GM18499 (cell line): ENCODE results near the gene TAPBP.

ENCODE experiments used
- ATAC-seq: cut with Tn5 transposase; IDR thresholded peaks from one replicate; pipeline ENCODE4 v1.9.1; 2021; ENCODE audit warnings: moderate number of reproducible peaks; ENCODE audit not compliant: insufficient read depth, unreplicated experiment

Gene TAPBP

DNA sequence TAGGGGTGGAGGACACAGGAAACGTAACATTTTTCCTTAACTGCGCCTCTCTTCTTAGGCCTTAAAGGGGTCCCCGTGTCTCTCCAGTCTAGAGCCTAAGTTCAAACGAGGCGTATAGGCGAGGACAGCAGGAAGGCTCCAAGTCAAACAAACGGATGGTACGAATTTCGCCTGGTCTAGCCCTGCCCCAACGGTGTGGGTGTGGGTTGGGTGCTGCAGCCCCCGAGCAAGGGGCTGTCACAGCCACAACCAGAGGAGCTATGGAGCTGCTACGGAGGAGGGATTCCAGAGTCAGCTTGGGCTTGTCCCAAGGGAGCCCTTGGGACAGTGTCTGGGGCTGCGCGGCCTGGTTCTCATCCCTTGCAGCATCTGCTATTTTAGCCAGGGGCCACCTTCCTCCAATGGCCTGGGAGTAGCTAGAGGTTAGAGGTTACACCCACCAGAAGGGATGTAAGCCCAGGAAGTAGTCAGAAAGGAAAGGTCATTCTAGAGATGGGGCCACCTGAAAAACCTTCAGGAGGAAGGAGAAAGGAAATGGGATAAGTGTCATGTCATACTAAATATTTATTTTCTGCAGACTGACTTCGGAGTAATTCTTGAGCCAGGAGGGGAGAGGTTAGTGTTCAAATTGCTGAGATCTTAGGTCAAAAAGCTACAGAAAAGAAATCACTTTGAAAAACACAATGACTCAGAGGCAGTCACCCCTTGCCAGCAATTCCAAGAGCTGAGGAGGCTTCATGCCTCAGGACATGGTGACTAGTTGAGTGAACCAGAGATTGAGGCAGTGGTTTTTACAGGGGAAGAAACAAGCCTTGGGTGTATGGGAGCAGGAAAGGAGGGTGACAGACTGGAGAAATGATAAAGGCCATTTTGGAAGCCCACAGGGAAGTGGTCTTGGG is 63.9 kb downstream of the TAPBP start:
- no peak for ATAC-seq
